GM06990 (cell line): ENCODE measurements around the gene KRTAP20-2.

Experiments used
- DNase-seq: peaks from one replicate; pipeline ENCODE4 v3.0.0-alpha.2; 2011; ENCODE audit not compliant: insufficient read length; ENCODE audit errors: extremely low read depth
- H3K27me3 ChIP-seq: replicated peaks from 2 replicates; pipeline ENCODE4 v1.6.0; 2011; ENCODE audit warnings: low read length; ENCODE audit not compliant: control insufficient read depth, insufficient read depth
- H3K36me3 ChIP-seq: 2 replicates; pipeline ENCODE4 v1.5.1; 2011; ENCODE audit warnings: low read length; ENCODE audit not compliant: control insufficient read depth, insufficient read depth
- H3K4me3 ChIP-seq: replicated peaks from 2 replicates; pipeline ENCODE4 v1.5.1; 2011; ENCODE audit warnings: low read depth, mild to moderate bottlenecking, control low read depth, low read length
- CTCF ChIP-seq: IDR thresholded peaks from 2 replicates; pipeline ENCODE4 v1.5.1; 2011; ENCODE audit warnings: low read length, control low read depth, mild to moderate bottlenecking, inconsistent platforms; ENCODE audit not compliant: insufficient read depth, poor library complexity, severe bottlenecking

Gene KRTAP20-2

GRCh38 chr21:30674312-30674711 is 39.3 kb downstream of the KRTAP20-2 start:
- TF ChIP-seq CTCF: no peak
- no peaks in the 10 kb centered on the region for H3K36me3 ChIP-seq
- no peak for DNase-seq
- H3K27me3 ChIP-seq: no peaks in the 10 kb centered on the region
- H3K4me3 ChIP-seq: no peak overlapping the region

GRCh38 chr21:30676737-30677136 is 41.7 kb downstream of the KRTAP20-2 start:
- no peak overlapping the region for H3K4me3 ChIP-seq
- TF ChIP-seq CTCF: no peak
- no peaks in the 10 kb centered on the region for H3K36me3 ChIP-seq
- H3K27me3 ChIP-seq: no peaks in the 10 kb centered on the region
- no peak for DNase-seq

GRCh38 chr21:30680586-30680985 is 45.6 kb downstream of the KRTAP20-2 start:
- no peak for DNase-seq
- no peak for TF ChIP-seq CTCF
- no peaks in the 10 kb centered on the region for H3K36me3 ChIP-seq
- no peak overlapping the region for H3K4me3 ChIP-seq
- H3K27me3 ChIP-seq: no peaks in the 10 kb centered on the region

GRCh38 chr21:30684506-30684905 is 49.5 kb downstream of the KRTAP20-2 start:
- Histone ChIP-seq H3K27me3 (no peaks in the 10 kb centered on the region), H3K36me3 (no peaks in the 10 kb centered on the region), H3K4me3 (no peak overlapping the region)
- no peak for TF ChIP-seq CTCF
- DNase-seq: no peak
